ENCODE measurements around the gene DTHD1. TPM values are rescaled to one million over a fixed set of nuclear protein-coding genes. Genes with fewer than 3 reads are reported as not detected.

DTHD1 gene
- total and polyA plus RNA-seq, 7 donors = 0.01 to 0.15 (median 0.07) TPM; not detected in 4

DNA sequence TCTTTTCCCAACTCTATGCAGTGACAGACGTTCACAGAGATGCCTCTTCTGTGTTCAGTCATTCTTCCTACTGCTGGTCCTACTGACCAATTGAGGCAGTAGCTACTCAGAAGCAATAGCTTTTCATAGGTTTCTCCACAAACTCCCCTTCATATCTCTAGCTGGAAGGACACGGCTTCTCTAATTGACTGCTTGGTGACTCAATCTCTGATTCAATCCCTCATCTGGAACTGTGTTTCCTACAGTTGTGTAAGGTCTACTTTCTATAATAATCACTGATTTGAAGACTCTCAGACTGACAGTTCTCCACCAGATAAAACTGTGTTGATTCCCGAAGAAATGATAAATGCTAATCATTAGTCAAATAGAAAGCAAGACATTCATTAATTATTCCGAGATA is 111.5 kb downstream of the DTHD1 start:
- TF ChIP-seq, protein P1, sequence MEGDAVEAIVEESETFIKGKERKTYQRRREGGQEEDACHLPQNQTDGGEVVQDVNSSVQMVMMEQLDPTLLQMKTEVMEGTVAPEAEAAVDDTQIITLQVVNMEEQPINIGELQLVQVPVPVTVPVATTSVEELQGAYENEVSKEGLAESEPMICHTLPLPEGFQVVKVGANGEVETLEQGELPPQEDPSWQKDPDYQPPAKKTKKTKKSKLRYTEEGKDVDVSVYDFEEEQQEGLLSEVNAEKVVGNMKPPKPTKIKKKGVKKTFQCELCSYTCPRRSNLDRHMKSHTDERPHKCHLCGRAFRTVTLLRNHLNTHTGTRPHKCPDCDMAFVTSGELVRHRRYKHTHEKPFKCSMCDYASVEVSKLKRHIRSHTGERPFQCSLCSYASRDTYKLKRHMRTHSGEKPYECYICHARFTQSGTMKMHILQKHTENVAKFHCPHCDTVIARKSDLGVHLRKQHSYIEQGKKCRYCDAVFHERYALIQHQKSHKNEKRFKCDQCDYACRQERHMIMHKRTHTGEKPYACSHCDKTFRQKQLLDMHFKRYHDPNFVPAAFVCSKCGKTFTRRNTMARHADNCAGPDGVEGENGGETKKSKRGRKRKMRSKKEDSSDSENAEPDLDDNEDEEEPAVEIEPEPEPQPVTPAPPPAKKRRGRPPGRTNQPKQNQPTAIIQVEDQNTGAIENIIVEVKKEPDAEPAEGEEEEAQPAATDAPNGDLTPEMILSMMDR (IDR thresholded peaks at IDR 0.05) = no peak
- DNase-seq = no peak
- WGBS, 3 donors = 78 to 84% (median 84%) methylated on average over 4 of the region's 4 CpGs

More for the DNA sequence above, 111.5 kb downstream of the DTHD1 start:
- no peaks in the 10 kb centered on the region for H3K36me3 ChIP-seq (ENCODE audit: insufficient read depth in 1 of 2, low read depth in 1 of 2)
- no peaks in the 10 kb centered on the region for H3K27me3 ChIP-seq (ENCODE audit: insufficient read depth in 3 of 3, low read length in 2 of 3)
- H3K4me1 ChIP-seq = no peaks in the 10 kb centered on the region
- no peaks in the 10 kb centered on the region for H3K9me3 ChIP-seq
- no peak for ATAC-seq
- H3K27ac ChIP-seq = no peak overlapping the region
- intact Hi-C loops (cut with DNase I) = no loop called here
- H3K4me3 ChIP-seq = no peak overlapping the region

Other genes with a start within 250 kb of the DTHD1 start
- 1 to 10 TPM; 1.4 to 2.7 (median 1.5) TPM for gene ARAP2, start 37.1 kb upstream of the DTHD1 start, total RNA-seq
- under 1 TPM; 0.11 to 0.22 (median 0.21) TPM for gene ARAP2, start 37.1 kb upstream of the DTHD1 start, polyA plus RNA-seq